ENCODE data around the gene MARS1.

The MARS1 gene

GRCh38 chr12:57518920-57519795 lies 31.3 kb downstream of the MARS1 start:
- no peak for DNase-seq

DNA sequence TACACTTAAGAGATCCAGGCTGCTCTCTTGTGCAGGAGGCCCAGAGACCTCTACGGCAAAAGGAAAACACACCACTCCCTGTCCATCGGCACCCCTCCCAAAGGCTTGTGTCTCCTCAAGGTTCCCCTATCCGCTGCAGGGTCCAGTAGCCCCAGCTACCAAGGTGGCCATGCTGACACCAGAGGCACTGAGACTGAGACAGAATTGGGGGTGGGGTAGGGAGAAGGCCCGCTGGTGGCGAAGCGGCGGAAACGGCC lies 31.9 kb downstream of the MARS1 start:
- DNase-seq = no peak

- DNase-seq = peak; percentile 96
These were observed 32.4 kb downstream of the MARS1 start, which contains the start of gene DDIT3 for GRCh38 chr12:57520053-57520818. DDIT3 (minus strand) TSS chr12:57520514; CDS start chr12:57517406, 3,108 bp downstream.

GRCh38 chr12:57521525-57522010 lies 33.7 kb downstream of the MARS1 start:
- DNase-seq = no peak

- DNase-seq = peak; percentile 85
These were observed 34.4 kb downstream of the MARS1 start, which contains the start of gene MBD6 for GRCh38 chr12:57522011-57522886. MBD6 (plus strand) TSS chr12:57522824; CDS start chr12:57524304, 1,480 bp downstream.

DNA sequence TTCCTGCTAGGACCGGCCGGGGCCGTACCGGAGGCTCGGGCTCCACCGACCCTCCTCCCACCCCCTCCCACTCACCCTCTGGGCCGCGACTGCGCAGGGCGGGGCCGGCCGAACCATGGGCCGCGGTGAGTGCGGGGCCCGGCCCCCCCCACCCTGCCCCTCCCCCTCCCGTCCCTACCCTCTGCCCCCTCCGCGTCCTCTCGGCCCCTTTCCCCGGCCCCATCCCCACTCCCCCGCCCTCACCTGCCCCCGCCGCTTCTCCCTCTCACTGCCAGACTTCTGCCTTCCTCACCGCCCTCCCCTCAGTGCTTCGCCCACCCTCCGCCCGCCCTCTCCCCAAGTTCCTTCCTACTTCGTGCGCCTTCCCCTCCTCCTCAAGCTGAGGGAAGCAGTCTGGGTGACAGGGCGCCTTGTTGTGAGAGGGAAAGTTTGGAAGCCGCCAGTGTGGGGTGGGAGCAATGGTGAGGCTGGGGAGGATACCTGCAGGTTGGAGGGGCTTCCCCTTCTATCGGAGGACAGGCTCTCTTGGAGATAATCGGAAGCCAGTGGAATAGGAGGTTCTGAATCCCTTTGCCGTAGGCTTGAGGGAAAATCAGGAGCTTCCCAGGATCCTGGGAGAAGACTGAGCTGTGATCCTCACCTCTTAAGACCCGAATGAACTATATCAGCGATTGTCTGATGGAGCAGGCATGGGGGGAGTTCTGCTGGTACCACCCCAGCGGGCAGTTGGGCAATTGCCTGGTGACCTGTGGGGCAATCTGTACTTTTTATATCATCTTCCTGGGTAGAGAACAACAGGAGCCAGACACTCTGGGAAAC lies 35.2 kb downstream of the MARS1 start:
- DNase-seq = no peak

DNA sequence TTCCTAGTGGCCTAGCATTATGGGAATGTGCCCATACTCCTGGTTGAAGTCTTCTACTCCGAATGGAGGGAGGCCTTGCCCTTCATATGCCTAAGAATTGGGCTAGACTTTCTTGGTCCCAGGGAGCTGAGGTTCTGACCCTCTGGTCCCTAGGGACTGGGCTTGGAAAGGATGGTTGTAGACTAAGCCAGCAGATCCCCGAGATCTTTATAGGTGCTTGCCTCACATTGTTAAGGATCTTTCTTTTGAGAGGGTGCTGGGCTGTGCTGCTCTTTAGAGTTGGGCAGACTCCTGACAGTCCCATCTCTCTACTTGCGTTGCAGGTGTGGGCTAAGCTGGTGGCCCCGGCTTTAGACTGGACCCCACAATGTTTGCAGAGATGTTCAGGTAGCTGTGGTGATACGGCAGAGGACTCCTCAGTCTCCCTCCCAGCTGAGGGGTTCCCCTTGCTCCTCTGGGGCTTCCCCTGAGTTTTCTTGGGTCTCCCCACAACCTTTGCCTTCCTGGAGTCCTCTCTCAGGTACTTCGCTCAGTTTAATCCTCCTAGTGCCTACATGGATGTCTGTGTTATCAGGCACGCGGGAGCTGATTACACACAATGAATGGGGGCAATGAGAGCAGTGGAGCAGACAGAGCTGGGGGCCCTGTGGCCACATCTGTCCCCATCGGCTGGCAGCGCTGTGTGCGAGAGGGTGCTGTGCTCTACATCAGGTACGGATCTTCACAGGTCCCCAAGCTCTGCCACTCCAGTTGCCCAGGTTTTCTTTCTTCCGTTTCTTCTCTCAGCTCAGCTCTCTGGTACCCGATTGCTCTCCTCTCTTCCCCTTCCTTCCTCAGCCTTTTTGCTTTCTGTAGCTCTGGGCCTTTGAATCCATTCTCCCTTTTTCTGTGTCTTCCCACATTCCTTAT lies 36.1 kb downstream of the MARS1 start:
- no peak for DNase-seq

DNA sequence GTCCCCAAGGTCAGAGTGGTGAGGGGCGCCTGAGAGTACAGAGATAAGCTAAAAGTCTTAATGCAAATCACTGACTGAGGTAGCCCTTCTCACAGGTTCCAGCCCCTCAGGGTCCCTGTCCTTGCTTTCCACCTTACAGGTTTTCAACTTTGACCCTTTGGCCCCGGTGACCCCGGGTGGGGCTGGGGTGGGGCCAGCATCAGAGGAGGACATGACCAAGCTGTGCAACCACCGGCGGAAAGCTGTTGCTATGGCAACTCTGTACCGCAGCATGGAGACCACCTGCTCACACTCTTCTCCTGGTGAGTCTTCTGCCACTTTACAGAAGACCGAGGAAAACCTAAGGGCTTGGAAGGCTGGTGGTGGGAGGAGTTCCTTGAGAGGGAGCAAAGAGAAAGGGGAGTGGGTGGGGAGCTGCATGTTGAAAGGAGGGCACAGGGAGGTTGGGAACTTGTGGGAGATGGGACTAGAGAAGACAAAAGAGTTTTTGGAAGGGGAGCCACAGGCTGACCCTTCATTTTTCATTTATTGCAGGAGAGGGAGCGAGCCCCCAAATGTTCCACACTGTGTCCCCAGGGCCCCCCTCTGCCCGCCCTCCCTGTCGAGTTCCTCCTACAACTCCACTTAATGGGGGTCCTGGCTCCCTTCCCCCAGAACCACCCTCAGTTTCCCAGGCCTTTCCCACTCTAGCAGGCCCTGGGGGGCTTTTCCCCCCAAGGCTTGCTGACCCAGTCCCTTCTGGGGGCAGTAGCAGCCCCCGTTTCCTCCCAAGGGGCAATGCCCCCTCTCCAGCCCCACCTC lies 37.1 kb downstream of the MARS1 start:
- no peak for DNase-seq

GRCh38 chr12:57525615-57526383 lies 37.9 kb downstream of the MARS1 start:
- no peak for DNase-seq

GRCh38 chr12:57526477-57527126 lies 38.7 kb downstream of the MARS1 start:
- DNase-seq = no peak

DNA sequence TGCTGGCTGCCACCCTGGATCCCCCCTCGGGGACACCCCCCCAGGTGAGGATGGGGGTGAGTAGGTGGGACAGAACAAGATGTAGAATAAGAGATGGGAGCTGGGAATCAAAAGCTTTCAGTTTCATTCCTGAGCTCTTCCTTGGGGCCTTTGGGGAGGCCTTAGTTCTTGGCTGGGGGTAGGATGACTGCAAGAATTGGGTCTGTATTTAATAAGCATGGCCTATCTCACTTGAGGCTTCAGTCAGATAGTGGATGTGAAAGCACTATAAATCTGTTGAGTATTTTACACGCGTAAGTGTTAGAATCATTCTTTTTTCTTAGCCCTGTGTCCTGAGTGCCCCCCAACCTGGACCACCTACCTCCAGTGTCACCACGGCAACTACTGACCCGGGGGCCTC lies 39.3 kb downstream of the MARS1 start:
- no peak for DNase-seq

DNA sequence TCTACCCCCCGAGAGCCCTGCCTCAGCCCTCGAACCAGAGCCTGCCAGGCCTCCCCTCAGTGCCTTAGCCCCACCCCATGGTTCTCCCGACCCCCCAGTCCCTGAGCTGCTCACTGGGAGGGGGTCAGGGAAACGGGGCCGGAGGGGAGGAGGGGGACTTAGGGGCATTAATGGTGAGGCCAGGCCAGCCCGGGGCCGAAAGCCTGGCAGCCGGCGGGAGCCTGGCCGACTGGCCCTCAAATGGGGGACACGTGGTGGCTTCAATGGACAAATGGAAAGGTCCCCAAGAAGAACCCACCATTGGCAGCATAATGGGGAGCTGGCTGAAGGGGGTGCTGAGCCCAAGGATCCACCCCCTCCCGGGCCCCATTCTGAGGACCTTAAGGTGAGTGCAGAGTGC lies 40.3 kb downstream of the MARS1 start:
- no peak for DNase-seq

DNA sequence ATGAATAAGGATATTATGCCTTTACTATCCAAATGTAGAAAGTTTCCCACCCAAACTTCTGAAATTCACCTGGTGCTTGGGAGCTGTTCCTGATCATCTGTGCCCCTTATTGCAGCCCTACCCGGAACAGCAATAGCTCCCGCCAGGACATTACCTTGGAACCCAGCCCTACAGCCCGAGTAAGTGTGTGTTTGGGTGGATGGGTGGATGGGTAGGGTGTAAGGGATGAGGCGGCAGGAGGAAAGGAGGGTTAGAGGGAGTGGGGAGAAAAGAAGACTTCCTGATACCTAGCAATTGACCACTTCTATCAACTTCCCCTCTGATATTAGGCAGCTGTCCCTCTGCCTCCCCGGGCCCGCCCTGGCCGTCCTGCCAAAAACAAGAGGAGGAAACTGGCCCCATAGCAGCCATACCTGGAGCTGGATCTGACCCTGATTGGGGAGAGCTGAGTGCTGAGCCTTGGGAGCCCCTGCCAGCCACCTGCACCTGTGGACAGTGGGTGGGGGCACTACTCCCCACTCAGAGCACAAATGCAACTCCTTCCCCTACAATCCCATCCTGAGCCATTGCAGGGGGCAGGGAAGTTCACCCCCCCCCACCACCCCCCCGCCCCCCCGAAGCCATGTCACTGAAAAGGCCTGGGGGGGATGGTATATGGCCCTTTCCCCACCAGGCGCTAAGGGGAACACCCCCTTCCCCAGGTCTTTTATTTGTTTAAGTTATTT lies 41.1 kb downstream of the MARS1 start:
- DNase-seq = no peak

GRCh38 chr12:57529831-57530230 lies 42.0 kb downstream of the MARS1 start:
- DNase-seq = no peak

- DNase-seq = no peak
These were observed 42.7 kb downstream of the MARS1 start for GRCh38 chr12:57530396-57531142.

DNA sequence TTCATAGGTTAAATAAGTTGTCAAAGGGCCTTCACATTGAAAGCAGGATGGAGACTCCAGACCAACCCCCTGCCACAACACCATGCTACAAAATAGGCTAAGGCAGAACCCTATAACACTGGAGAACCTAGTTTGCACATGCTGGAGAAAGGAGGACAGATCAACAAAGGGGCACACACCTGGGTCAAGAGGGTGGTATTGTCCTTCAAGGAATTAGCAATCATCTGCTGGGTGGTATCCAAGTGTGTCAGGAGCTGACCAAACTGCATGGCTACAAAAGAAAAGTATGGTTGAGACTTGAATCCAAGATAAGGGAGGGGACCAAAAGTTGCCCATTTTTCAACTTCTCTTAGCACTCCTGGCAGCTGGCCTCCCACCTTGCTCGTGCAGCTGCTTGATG lies 44.0 kb downstream of the MARS1 start:
- DNase-seq = no peak

DNA sequence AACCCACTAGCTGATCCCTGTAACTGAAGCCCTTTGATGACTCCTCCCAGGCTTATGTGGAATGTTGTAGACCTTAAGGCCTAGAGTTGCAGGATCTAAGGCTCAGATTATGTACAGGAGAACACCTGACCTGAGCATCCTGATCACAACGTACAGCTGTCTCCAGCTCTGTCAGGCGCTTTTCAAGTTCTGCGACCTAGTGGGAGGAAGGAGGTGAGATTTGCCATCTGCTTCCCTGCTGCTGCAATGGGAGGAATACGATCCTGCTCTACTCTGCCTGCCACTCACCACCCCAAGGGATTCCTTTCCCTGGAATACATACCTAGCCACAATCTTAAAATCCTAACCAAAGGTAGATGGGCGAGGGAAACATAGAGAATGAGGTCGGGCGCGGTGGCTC lies 45.2 kb downstream of the MARS1 start:
- no peak for DNase-seq

Measured in NCI-H446 treated with DMSO at 0.1 percent for 48 hours (cell line).